GM12878 (cell line): Measurements from ENCODE around the gene KLK5. TPM values are rescaled to one million over a fixed set of nuclear protein-coding genes. Genes with fewer than 3 reads are reported as not detected.

ENCODE experiments used
- ATAC-seq: fragments of 200-7000 bp; cut with Tn5 transposase; 3 replicates; pipeline ENCODE4 v1.9.1; 2020; ENCODE audit warnings: mild to moderate bottlenecking, moderate library complexity
- BruUV-seq: library from RNA; stranded (reverse); fragments of 400-500 nt; replicated peaks from 2 replicates; lab custom pipeline; 2021; lab: Mats Ljungman, UMichigan
- CTCF ChIA-PET: fragments of 300-600 bp; sonication (Branson Sonifier 250); formaldehyde crosslinking; extraction: SDS; loops from one replicate; lab custom pipeline; 2021; ENCODE audit warnings: inconsistent platforms; lab: Yijun Ruan, JAX
- POLR2A ChIA-PET: fragments of 350-600 bp; formaldehyde crosslinking; extraction: SDS; loops from one replicate; lab custom pipeline; 2021; ENCODE audit warnings: inconsistent platforms; lab: Charles Lee
- RAD21 ChIA-PET: fragments of 300-600 bp; sonication (Branson Sonifier 250); formaldehyde crosslinking; loops from one replicate; lab custom pipeline; 2023; ENCODE audit warnings: antibody characterized with exemption; ENCODE audit not compliant: unreplicated experiment; lab: Charles Lee
- SMC1A ChIA-PET: fragments of 300-600 bp; sonication (Branson Sonifier 250); formaldehyde crosslinking; loops from one replicate; lab custom pipeline; 2023; ENCODE audit not compliant: unreplicated experiment, uncharacterized antibody; lab: Charles Lee
- DNase-seq: peaks from one replicate; pipeline ENCODE4 v3.0.0-alpha.2; 2011; ENCODE audit warnings: low read depth, low spot score
- FAIRE-seq: peaks from 3 replicates; lab custom pipeline; 2011; peaks lifted over from hg19 to GRCh38; lab: Jason Lieb, UNC
- H2AFZ ChIP-seq: 2 replicates; pipeline ENCODE4 v1.6.0; 2011; ENCODE audit warnings: low read depth, low read length, control low read depth; ENCODE audit not compliant: control insufficient read depth
- H3K27ac ChIP-seq: 2 replicates; pipeline ENCODE4 v1.5.1; 2011; ENCODE audit warnings: control low read depth; ENCODE audit not compliant: control insufficient read depth, insufficient read depth
- H3K27me3 ChIP-seq, 2 experiments: replicated peaks in 1 of 2; 2 replicates each; pipeline versions ENCODE4 v1.6.0 to v1.6.1; 2011; ENCODE audit warnings: low read length in 1 of 2; ENCODE audit not compliant: control insufficient read depth in 2 of 2, insufficient read depth in 2 of 2
- H3K36me3 ChIP-seq, 2 experiments: 2 replicates each; pipeline ENCODE4 v1.5.1; 2011; ENCODE audit warnings: low read length in 1 of 2; ENCODE audit not compliant: control insufficient read depth in 2 of 2, insufficient read depth in 2 of 2
- H3K4me1 ChIP-seq: 2 replicates; pipeline ENCODE4 v1.6.1; 2011; ENCODE audit warnings: mild to moderate bottlenecking, low read length, moderate library complexity, mixed read lengths; ENCODE audit not compliant: control insufficient read depth, insufficient read depth
- H3K4me2 ChIP-seq: 2 replicates; pipeline ENCODE4 v1.6.0; 2011; ENCODE audit warnings: control low read depth; ENCODE audit not compliant: control insufficient read depth, insufficient read depth
- H3K4me3 ChIP-seq: fragments of 200-600 bp; sonication (generic); 2 replicates; pipeline ENCODE4 v1.5.1; 2016
- H3K79me2 ChIP-seq: 2 replicates; pipeline ENCODE4 v1.6.0; 2011; ENCODE audit warnings: low read length; ENCODE audit not compliant: control insufficient read depth, insufficient read depth
- H3K9ac ChIP-seq: 2 replicates; pipeline ENCODE4 v1.8.0; 2011; ENCODE audit warnings: low read length, control low read depth, mixed read lengths; ENCODE audit not compliant: control insufficient read depth, insufficient read depth
- H3K9me3 ChIP-seq: replicated peaks from 3 replicates; pipeline ENCODE4 v1.5.1; 2011; ENCODE audit warnings: mild to moderate bottlenecking, low read length; ENCODE audit not compliant: control insufficient read depth, insufficient read depth
- H4K20me1 ChIP-seq: 2 replicates; pipeline ENCODE4 v1.6.0; 2011; ENCODE audit not compliant: control insufficient read depth, insufficient read depth
- CREM ChIP-seq: IDR thresholded peaks from 2 replicates; pipeline ENCODE4 v1.6.1; 2014; ENCODE audit warnings: antibody characterized with exemption, low read depth
- CUX1 ChIP-seq: IDR thresholded peaks from 2 replicates; pipeline ENCODE4 v1.6.1; 2012; ENCODE audit warnings: improper control_type of control experiment, low read depth, low read length; ENCODE audit not compliant: insufficient replicate concordance
- MLLT1 ChIP-seq: fragments of 450-650 bp; IDR thresholded peaks from 2 replicates; pipeline ENCODE4 v1.6.1; 2016; ENCODE audit warnings: mild to moderate bottlenecking
- PAX5 ChIP-seq: IDR thresholded peaks from 2 replicates; pipeline ENCODE4 v1.6.1; 2011; ENCODE audit warnings: low read depth, low read length, borderline replicate concordance
- PML ChIP-seq: IDR thresholded peaks from 2 replicates; pipeline ENCODE4 v1.6.1; 2012; ENCODE audit warnings: low read length, inconsistent platforms
- RELB ChIP-seq: fragments of 450-650 bp; IDR thresholded peaks from 2 replicates; pipeline ENCODE4 v1.6.1; 2017; ENCODE audit warnings: low read depth, mild to moderate bottlenecking, moderate library complexity
- YY1 ChIP-seq: IDR thresholded peaks from 2 replicates; pipeline ENCODE4 v1.6.1; 2011; ENCODE audit warnings: low read depth, mild to moderate bottlenecking, low read length
- WGBS: methylation state at CpG from one replicate; pipeline ENCODE4 v1.1.6; 2016; ENCODE audit warnings: low lambda C conversion rate; ENCODE audit not compliant: insufficient replicate concordance, insufficient coverage; ENCODE audit errors: missing lambda C conversion rate; 5-methylcytosine and 5-hydroxymethylcytosine counted together
- in situ Hi-C: fragments of 300-500 bp; cut with MboI; formaldehyde crosslinking; loops from 9 replicates; pipeline ENCODE4 v1.14.3; 2018; ENCODE audit warnings: mixed read lengths
- intact Hi-C: fragments of 100-400 bp; cut with micrococcal nuclease; formaldehyde crosslinking; loops from one replicate; pipeline ENCODE4 v1.14.2; 2022; ENCODE audit not compliant: unreplicated experiment
- polyA plus RNA-seq, 11 experiments: library from polyadenylated mRNA; depleted of rRNA in 4 of 11; unstranded in 6 of 11; stranded (reverse) in 5 of 11; fragments of >200 nt; fragmentation: Nextera tagmentation in 4 of 11; fragmentation: Illumina TruSeq in 1 of 11; extraction: Ambion mirVana in 4 of 11; extraction: Trizol in 1 of 11; gene quantifications; 1 replicate in 1 of 11; 2 replicates in 10 of 11; pipeline versions ENCODE4 v1.2.1 to v1.2.3, GENCODE V29; 2011 to 2016; ENCODE audit warnings: inconsistent platforms in 2 of 11, missing spikeins in 2 of 11, low read depth in 1 of 11
- total RNA-seq, 4 experiments: library from RNA; depleted of rRNA in 3 of 4; stranded (reverse); fragments of >200 nt in 3 of 4; fragmentation: Illumina TruSeq in 1 of 4; extraction: Trizol in 1 of 4; gene quantifications; 2 replicates each; pipeline versions ENCODE4 v1.2.1 to v1.2.3, GENCODE V29; 2013 to 2021

The KLK5 gene
- total and polyA plus RNA-seq, 10 of the 15 experiments (the other 5 are each of a cell fraction or from before 2014, with no cell fraction given), result 0.16 TPM; not detected in 9

GRCh38 chr19:50981587-50982146 is 28.8 kb upstream of the KLK5 start:
- Histone ChIP-seq H4K20me1 (no peaks in the 10 kb centered on the region; the same call in 1 of the 2 replicates), H3K36me3 (no peaks in the 10 kb centered on the region), H3K4me2 (no peak overlapping the region), H3K27me3 (no peaks in the 10 kb centered on the region), H3K4me3 (no peak overlapping the region), H3K79me2 (no peaks in the 10 kb centered on the region), H3K9ac (no peak overlapping the region), H3K4me1 (no peaks in the 10 kb centered on the region), H2AFZ (no peak overlapping the region), H3K27ac (no peak overlapping the region), H3K9me3 (no peaks in the 10 kb centered on the region)
- ChIA-PET CTCF (no interaction called here), SMC1A (no interaction called here), RAD21 (no interaction called here), POLR2A (no interaction called here)
- BruUV-seq, result no TSS peak
- in situ Hi-C loops (no loop called here), intact Hi-C loops (no loop called here)
- no peak for TF ChIP-seq PML
- 31% methylated on average over 10 of the region's 11 CpGs for WGBS
- FAIRE-seq (no peak), ATAC-seq (no peak), DNase-seq (no peak)

- Histone ChIP-seq H4K20me1 (no peaks in the 10 kb centered on the region), H3K4me3 (no peak overlapping the region), H3K4me2 (no peak overlapping the region), H3K9ac (no peak overlapping the region), H2AFZ (no peak overlapping the region), H3K27ac (no peak overlapping the region), H3K79me2 (no peaks in the 10 kb centered on the region), H3K27me3 (no peaks in the 10 kb centered on the region; a peak in 1 of 4 replicates), H3K36me3 (no peaks in the 10 kb centered on the region), H3K4me1 (no peaks in the 10 kb centered on the region), H3K9me3 (no peaks in the 10 kb centered on the region)
- ChIA-PET RAD21 (no interaction called here), POLR2A (no interaction called here), SMC1A (no interaction called here), CTCF (interaction anchor here (1.0 kb wide), 1 partner anchor 42 kb away, joined by 3 read pairs; no protein-coding TSS in a partner anchor)
- 31% methylated on average over 12 of the region's 13 CpGs for WGBS
- in situ Hi-C loops (no loop called here), intact Hi-C loops (no loop called here)
- ATAC-seq (no peak), FAIRE-seq (no peak), DNase-seq (no peak)
- no TSS peak for BruUV-seq
- TF ChIP-seq MLLT1 (no peak), CREM (no peak), PAX5 (no peak), RELB (no peak), CUX1 (no peak), YY1 (no peak)
Measured at GRCh38 chr19:50980208-50980607, 27.4 kb upstream of the KLK5 start.
